Measurements from ENCODE around the gene SEC63. TPM values are rescaled to one million over a fixed set of nuclear protein-coding genes. Genes with fewer than 3 reads are reported as not detected.

SEC63 gene
- total and polyA plus RNA-seq, 2 of the 4 experiments (the other 2 are of a cell fraction): 8.6 to 22.4 TPM

DNA sequence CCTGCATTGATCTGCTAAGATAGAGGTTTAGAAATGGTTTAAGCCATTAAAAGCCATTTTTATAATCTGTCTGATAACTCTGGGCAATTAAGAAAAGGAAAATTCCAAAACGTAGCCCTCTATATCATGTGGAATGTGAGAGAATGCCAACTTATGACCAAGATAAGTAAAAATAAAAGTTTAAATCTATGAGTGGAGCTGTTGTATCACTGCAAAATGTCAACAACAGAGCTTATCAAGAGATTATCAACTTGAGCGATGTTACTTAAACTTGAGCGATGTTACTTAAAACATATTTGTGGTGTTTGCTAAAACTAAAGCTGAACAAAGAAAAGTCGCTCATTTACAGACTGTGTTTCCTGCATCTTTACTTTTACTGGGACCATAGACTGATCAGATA is 87.0 kb downstream of the SEC63 start:
- Histone ChIP-seq H3K18ac (ENCODE audit: low read depth, low read length) (no peak overlapping the region), H3K9ac (ENCODE audit: low read depth, low read length) (no peak overlapping the region), H2AK9ac (replicated peaks; ENCODE audit: low read depth, low read length, poor library complexity) (no peak overlapping the region), H2AFZ (replicated peaks; ENCODE audit: low read length, poor library complexity) (no peak overlapping the region), H3K14ac (replicated peaks; ENCODE audit: low read depth, low read length) (no peak overlapping the region), H2BK15ac (ENCODE audit: low read depth, low read length) (no peak overlapping the region), H3K36me3 (ENCODE audit: control insufficient read depth, insufficient read depth, low read length) (peaks cover 16% of the 10 kb centered on the region), H3K56ac (ENCODE audit: extremely low read depth, insufficient read depth, low read length) (no peak overlapping the region), H3K4me3 (ENCODE audit: insufficient read depth, low read depth, low read length) (no peak overlapping the region), H3K9me1 (ENCODE audit: insufficient read depth, low read length) (peaks cover 8% of the 10 kb centered on the region; the same call in 1 of the 2 replicates), H3K27ac (ENCODE audit: insufficient read depth, low read length) (no peak overlapping the region), H3K4ac (ENCODE audit: low read depth, low read length) (no peak overlapping the region), H3K79me1 (ENCODE audit: low read depth in 1 of 2, low read length in 2 of 2) (peaks cover 0 to 15% of the 10 kb centered on the region in 2 experiments; a peak in 3 of 4 replicates), H2BK20ac (ENCODE audit: low read depth, low read length) (no peak overlapping the region), H3K23ac (ENCODE audit: low read depth, low read length) (no peak overlapping the region), H4K8ac (ENCODE audit: low read depth in 2 of 2, low read length in 2 of 2) (no peak overlapping the region), H2AK5ac (ENCODE audit: low read depth, low read length) (no peak overlapping the region), H2BK5ac (ENCODE audit: low read depth, low read length, poor library complexity, severe bottlenecking) (no peak overlapping the region), H4K5ac (ENCODE audit: low read depth, low read length) (no peak overlapping the region), H2BK120ac (ENCODE audit: low read depth, low read length) (no peak overlapping the region), H4K20me1 (ENCODE audit: insufficient read depth, low read length) (peaks cover 5% of the 10 kb centered on the region), H4K91ac (ENCODE audit: insufficient read depth, low read depth, low read length) (no peak overlapping the region), H3K27me3 (ENCODE audit: control insufficient read depth, insufficient read depth, low read length) (no peaks in the 10 kb centered on the region), H3K9me3 (ENCODE audit: control insufficient read depth, insufficient read depth, low read length) (no peaks in the 10 kb centered on the region), H3K4me2 (ENCODE audit: low read depth, low read length) (no peak overlapping the region), H3K4me1 (ENCODE audit: control insufficient read depth, insufficient read depth, low read length) (peaks cover 3% of the 10 kb centered on the region; the same call in 1 of the 2 replicates)
- in situ Hi-C loops (cut with MboI; ENCODE audit: low sequenced_read_pairs) (no loop called here), intact Hi-C loops (cut with micrococcal nuclease) (no loop called here), dilution Hi-C loops (cut with HindIII; ENCODE audit: low sequenced_read_pairs, unreplicated experiment) (no loop called here)
- WGBS, 2 experiments (ENCODE audit: extremely low coverage in 2 of 2, insufficient read length in 1 of 2): no CpG with 5 or more reads among the region's 4 CpGs
- ChIA-PET CTCF (no interaction called here), POLR2A (ENCODE audit: unreplicated experiment) (no interaction called here)
- ATAC-seq (ENCODE audit: low read depth) (no peak), DNase-seq (no peak)
- BruUV-seq (replicated peaks): TSS peak; percentile 98
- TF ChIP-seq RCOR1 (IDR thresholded peaks at IDR 0.05; ENCODE audit: insufficient replicate concordance, low read length) (no peak), MXI1 (IDR thresholded peaks at IDR 0.05; ENCODE audit: borderline replicate concordance, low read depth, low read length) (no peak), MAZ (IDR thresholded peaks at IDR 0.05; ENCODE audit: borderline replicate concordance, low read depth, low read length) (no peak), FOS (IDR thresholded peaks at IDR 0.05; ENCODE audit: low read depth, low read length) (no peak)
- TF ChIP-seq, protein P1, sequence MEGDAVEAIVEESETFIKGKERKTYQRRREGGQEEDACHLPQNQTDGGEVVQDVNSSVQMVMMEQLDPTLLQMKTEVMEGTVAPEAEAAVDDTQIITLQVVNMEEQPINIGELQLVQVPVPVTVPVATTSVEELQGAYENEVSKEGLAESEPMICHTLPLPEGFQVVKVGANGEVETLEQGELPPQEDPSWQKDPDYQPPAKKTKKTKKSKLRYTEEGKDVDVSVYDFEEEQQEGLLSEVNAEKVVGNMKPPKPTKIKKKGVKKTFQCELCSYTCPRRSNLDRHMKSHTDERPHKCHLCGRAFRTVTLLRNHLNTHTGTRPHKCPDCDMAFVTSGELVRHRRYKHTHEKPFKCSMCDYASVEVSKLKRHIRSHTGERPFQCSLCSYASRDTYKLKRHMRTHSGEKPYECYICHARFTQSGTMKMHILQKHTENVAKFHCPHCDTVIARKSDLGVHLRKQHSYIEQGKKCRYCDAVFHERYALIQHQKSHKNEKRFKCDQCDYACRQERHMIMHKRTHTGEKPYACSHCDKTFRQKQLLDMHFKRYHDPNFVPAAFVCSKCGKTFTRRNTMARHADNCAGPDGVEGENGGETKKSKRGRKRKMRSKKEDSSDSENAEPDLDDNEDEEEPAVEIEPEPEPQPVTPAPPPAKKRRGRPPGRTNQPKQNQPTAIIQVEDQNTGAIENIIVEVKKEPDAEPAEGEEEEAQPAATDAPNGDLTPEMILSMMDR (conservative IDR thresholded peaks at IDR 0.05; ENCODE audit: low read depth, low read length): no peak
- TF ChIP-seq, protein P2, sequence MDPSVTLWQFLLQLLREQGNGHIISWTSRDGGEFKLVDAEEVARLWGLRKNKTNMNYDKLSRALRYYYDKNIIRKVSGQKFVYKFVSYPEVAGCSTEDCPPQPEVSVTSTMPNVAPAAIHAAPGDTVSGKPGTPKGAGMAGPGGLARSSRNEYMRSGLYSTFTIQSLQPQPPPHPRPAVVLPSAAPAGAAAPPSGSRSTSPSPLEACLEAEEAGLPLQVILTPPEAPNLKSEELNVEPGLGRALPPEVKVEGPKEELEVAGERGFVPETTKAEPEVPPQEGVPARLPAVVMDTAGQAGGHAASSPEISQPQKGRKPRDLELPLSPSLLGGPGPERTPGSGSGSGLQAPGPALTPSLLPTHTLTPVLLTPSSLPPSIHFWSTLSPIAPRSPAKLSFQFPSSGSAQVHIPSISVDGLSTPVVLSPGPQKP (IDR thresholded peaks at IDR 0.05; ENCODE audit: borderline replicate concordance, low read depth, low read length): no peak
